ENCODE measurements around the gene SCN4A. TPM values are rescaled to one million over a fixed set of nuclear protein-coding genes. Genes with fewer than 3 reads are reported as not detected.
A peak's percentile ranks its signal among the peaks of the same experiment; 100 is the strongest.

The SCN4A gene
- total and polyA plus RNA-seq, 2 of the 13 experiments (the other 11 are each of a cell fraction or from before 2014, with no cell fraction given): 0.02 to 0.03 TPM

- no peak for TF ChIP-seq HOXA5 (CRISPR knock-in tag; IDR thresholded peaks at IDR 0.05)
- TF ChIP-seq FOXP1 (IDR thresholded peaks at IDR 0.05): no peak
- no peak for TF ChIP-seq FOXP1 (CRISPR knock-in tag; IDR thresholded peaks at IDR 0.05)
- TF ChIP-seq PPARG (CRISPR knock-in tag; conservative IDR thresholded peaks at IDR 0.05): no peak
- TF ChIP-seq MNT (IDR thresholded peaks at IDR 0.05): peak; percentile 99
- no peak for TF ChIP-seq ZBTB46 (CRISPR knock-in tag; IDR thresholded peaks at IDR 0.05; ENCODE audit: borderline replicate concordance)
- TF ChIP-seq FOXA1 (IDR thresholded peaks at IDR 0.05): no peak
- TF ChIP-seq FOXA1 (CRISPR knock-in tag; IDR thresholded peaks at IDR 0.05): no peak
- no peak for TF ChIP-seq SRSF1 (optimal IDR thresholded peaks at IDR 0.05; ENCODE audit: low read depth, low read length)
- TF ChIP-seq RAD51 (IDR thresholded peaks at IDR 0.05; ENCODE audit: borderline replicate concordance): peak; percentile 76; the same call in 1 of the 2 replicates
- no peak for TF ChIP-seq TCF7 (IDR thresholded peaks at IDR 0.05; ENCODE audit: low read depth)
- TF ChIP-seq USF2 (IDR thresholded peaks at IDR 0.05; ENCODE audit: low read depth, low read length): peak; percentile 90
- no peak for TF ChIP-seq USF2 (CRISPR knock-in tag; IDR thresholded peaks at IDR 0.05; ENCODE audit: borderline replicate concordance)
Observed at GRCh38 chr17:63967953-63968352, 4.8 kb downstream of the SCN4A start (continued).

All from HepG2 (cell line).